ENCODE results near the gene TM4SF20. TPM values are rescaled to one million over a fixed set of nuclear protein-coding genes. Genes with fewer than 3 reads are reported as not detected.

Gene TM4SF20
- total and polyA plus RNA-seq, 2 experiments from 2014 or later: not detected

DNA sequence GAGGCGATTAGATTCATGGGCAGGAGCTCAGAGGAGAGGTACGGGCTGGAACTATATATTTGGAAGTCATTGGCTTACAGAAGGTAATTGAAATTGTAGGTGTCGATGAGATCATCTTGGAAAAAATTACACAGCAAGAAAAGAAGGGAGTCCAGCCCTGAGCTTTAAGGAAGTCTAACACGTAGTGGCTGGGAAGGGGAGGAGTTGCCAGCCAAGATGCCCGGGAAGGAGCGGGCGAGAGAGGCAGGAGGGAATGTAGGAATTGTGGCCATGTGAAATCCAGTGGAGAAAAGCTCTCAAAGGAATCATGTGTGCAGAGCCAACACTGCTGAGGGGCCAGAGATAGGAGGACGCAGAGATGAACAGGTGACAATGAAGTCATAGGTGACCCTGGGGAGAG lies 34.3 kb upstream of the TM4SF20 start (continued):
- TF ChIP-seq, protein P1, sequence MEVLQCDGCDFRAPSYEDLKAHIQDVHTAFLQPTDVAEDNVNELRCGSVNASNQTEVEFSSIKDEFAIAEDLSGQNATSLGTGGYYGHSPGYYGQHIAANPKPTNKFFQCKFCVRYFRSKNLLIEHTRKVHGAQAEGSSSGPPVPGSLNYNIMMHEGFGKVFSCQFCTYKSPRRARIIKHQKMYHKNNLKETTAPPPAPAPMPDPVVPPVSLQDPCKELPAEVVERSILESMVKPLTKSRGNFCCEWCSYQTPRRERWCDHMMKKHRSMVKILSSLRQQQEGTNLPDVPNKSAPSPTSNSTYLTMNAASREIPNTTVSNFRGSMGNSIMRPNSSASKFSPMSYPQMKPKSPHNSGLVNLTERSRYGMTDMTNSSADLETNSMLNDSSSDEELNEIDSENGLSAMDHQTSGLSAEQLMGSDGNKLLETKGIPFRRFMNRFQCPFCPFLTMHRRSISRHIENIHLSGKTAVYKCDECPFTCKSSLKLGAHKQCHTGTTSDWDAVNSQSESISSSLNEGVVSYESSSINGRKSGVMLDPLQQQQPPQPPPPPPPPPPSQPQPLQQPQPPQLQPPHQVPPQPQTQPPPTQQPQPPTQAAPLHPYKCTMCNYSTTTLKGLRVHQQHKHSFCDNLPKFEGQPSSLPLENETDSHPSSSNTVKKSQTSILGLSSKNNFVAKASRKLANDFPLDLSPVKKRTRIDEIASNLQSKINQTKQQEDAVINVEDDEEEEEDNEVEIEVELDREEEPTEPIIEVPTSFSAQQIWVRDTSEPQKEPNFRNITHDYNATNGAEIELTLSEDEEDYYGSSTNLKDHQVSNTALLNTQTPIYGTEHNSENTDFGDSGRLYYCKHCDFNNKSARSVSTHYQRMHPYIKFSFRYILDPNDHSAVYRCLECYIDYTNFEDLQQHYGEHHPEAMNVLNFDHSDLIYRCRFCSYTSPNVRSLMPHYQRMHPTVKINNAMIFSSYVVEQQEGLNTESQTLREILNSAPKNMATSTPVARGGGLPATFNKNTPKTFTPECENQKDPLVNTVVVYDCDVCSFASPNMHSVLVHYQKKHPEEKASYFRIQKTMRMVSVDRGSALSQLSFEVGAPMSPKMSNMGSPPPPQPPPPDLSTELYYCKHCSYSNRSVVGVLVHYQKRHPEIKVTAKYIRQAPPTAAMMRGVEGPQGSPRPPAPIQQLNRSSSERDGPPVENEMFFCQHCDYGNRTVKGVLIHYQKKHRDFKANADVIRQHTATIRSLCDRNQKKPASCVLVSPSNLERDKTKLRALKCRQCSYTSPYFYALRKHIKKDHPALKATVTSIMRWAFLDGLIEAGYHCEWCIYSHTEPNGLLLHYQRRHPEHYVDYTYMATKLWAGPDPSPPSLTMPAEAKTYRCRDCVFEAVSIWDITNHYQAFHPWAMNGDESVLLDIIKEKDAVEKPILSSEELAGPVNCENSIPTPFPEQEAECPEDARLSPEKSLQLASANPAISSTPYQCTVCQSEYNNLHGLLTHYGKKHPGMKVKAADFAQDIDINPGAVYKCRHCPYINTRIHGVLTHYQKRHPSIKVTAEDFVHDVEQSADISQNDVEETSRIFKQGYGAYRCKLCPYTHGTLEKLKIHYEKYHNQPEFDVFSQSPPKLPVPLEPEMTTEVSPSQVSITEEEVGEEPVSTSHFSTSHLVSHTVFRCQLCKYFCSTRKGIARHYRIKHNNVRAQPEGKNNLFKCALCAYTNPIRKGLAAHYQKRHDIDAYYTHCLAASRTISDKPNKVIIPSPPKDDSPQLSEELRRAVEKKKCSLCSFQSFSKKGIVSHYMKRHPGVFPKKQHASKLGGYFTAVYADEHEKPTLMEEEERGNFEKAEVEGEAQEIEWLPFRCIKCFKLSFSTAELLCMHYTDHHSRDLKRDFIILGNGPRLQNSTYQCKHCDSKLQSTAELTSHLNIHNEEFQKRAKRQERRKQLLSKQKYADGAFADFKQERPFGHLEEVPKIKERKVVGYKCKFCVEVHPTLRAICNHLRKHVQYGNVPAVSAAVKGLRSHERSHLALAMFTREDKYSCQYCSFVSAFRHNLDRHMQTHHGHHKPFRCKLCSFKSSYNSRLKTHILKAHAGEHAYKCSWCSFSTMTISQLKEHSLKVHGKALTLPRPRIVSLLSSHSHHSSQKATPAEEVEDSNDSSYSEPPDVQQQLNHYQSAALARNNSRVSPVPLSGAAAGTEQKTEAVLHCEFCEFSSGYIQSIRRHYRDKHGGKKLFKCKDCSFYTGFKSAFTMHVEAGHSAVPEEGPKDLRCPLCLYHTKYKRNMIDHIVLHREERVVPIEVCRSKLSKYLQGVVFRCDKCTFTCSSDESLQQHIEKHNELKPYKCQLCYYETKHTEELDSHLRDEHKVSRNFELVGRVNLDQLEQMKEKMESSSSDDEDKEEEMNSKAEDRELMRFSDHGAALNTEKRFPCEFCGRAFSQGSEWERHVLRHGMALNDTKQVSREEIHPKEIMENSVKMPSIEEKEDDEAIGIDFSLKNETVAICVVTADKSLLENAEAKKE (CRISPR knock-in tag; IDR thresholded peaks at IDR 0.05): no peak
- no peak for TF ChIP-seq CREB1 (CRISPR knock-in tag; IDR thresholded peaks at IDR 0.05; ENCODE audit: low read depth)
- TF ChIP-seq EZH2phosphoT487 (IDR thresholded peaks at IDR 0.05; ENCODE audit: unreplicated experiment): no peak
- TF ChIP-seq, protein P2, sequence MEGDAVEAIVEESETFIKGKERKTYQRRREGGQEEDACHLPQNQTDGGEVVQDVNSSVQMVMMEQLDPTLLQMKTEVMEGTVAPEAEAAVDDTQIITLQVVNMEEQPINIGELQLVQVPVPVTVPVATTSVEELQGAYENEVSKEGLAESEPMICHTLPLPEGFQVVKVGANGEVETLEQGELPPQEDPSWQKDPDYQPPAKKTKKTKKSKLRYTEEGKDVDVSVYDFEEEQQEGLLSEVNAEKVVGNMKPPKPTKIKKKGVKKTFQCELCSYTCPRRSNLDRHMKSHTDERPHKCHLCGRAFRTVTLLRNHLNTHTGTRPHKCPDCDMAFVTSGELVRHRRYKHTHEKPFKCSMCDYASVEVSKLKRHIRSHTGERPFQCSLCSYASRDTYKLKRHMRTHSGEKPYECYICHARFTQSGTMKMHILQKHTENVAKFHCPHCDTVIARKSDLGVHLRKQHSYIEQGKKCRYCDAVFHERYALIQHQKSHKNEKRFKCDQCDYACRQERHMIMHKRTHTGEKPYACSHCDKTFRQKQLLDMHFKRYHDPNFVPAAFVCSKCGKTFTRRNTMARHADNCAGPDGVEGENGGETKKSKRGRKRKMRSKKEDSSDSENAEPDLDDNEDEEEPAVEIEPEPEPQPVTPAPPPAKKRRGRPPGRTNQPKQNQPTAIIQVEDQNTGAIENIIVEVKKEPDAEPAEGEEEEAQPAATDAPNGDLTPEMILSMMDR (conservative IDR thresholded peaks at IDR 0.05; ENCODE audit: low read depth in 2 of 2): no peak
- TF ChIP-seq NANOG (IDR thresholded peaks at IDR 0.05; ENCODE audit: borderline replicate concordance): no peak

DNA sequence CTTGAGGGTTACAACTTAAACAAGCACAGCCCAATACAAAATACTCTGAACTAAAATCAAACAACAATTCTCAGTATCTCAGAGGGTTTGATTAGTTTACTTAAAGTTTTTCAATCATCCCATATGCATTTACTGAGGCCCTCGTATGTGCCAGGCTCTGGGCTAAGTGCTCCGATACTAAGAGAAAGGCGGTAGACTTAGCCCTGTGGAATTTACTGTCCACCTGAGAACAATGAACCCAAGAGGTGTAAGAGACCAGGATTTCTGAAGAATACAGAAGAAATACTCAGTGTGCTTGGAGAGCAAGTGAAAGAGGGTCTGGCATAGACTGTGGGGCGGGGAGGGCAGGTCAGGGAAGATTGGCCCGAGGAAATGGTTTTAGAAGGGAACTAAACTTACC lies 33.8 kb upstream of the TM4SF20 start:
- H3K27me3 ChIP-seq (ENCODE audit: insufficient read depth): no peaks in the 10 kb centered on the region
- H3K4me3 Mint-ChIP-seq: no peak overlapping the region
- no peak for TF ChIP-seq ZNF331 (CRISPR knock-in tag; IDR thresholded peaks at IDR 0.05; ENCODE audit: low read depth)
- TF ChIP-seq EZH2 (IDR thresholded peaks at IDR 0.05; ENCODE audit: low read depth, unreplicated experiment): no peak
- TF ChIP-seq, protein P3, sequence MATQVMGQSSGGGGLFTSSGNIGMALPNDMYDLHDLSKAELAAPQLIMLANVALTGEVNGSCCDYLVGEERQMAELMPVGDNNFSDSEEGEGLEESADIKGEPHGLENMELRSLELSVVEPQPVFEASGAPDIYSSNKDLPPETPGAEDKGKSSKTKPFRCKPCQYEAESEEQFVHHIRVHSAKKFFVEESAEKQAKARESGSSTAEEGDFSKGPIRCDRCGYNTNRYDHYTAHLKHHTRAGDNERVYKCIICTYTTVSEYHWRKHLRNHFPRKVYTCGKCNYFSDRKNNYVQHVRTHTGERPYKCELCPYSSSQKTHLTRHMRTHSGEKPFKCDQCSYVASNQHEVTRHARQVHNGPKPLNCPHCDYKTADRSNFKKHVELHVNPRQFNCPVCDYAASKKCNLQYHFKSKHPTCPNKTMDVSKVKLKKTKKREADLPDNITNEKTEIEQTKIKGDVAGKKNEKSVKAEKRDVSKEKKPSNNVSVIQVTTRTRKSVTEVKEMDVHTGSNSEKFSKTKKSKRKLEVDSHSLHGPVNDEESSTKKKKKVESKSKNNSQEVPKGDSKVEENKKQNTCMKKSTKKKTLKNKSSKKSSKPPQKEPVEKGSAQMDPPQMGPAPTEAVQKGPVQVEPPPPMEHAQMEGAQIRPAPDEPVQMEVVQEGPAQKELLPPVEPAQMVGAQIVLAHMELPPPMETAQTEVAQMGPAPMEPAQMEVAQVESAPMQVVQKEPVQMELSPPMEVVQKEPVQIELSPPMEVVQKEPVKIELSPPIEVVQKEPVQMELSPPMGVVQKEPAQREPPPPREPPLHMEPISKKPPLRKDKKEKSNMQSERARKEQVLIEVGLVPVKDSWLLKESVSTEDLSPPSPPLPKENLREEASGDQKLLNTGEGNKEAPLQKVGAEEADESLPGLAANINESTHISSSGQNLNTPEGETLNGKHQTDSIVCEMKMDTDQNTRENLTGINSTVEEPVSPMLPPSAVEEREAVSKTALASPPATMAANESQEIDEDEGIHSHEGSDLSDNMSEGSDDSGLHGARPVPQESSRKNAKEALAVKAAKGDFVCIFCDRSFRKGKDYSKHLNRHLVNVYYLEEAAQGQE (IDR thresholded peaks at IDR 0.05; ENCODE audit: unreplicated experiment): no peak
- TF ChIP-seq JUNB (IDR thresholded peaks at IDR 0.05; ENCODE audit: unreplicated experiment): no peak
- TF ChIP-seq CREB1 (CRISPR knock-in tag; IDR thresholded peaks at IDR 0.05; ENCODE audit: low read depth): no peak
- TF ChIP-seq, protein P4, sequence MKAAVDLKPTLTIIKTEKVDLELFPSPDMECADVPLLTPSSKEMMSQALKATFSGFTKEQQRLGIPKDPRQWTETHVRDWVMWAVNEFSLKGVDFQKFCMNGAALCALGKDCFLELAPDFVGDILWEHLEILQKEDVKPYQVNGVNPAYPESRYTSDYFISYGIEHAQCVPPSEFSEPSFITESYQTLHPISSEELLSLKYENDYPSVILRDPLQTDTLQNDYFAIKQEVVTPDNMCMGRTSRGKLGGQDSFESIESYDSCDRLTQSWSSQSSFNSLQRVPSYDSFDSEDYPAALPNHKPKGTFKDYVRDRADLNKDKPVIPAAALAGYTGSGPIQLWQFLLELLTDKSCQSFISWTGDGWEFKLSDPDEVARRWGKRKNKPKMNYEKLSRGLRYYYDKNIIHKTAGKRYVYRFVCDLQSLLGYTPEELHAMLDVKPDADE (IDR thresholded peaks at IDR 0.05): no peak
- TF ChIP-seq NANOG (IDR thresholded peaks at IDR 0.05; ENCODE audit: borderline replicate concordance): no peak
- no peak for TF ChIP-seq STAT1 (IDR thresholded peaks at IDR 0.05; ENCODE audit: unreplicated experiment)

More for the DNA sequence above, 33.8 kb upstream of the TM4SF20 start:
- H3K27me3 Mint-ChIP-seq (ENCODE audit: insufficient read depth, low read depth, poor library complexity): no peaks in the 10 kb centered on the region
- Histone ChIP-seq H3K36me3 (ENCODE audit: insufficient read depth) (no peaks in the 10 kb centered on the region), H3K4me2 (no peak overlapping the region), H4K20me1 (replicated peaks; ENCODE audit: insufficient read depth) (no peaks in the 10 kb centered on the region), H3F3A (replicated peaks; ENCODE audit: low read depth) (no peaks in the 10 kb centered on the region), H3K27ac (ENCODE audit: low read depth) (no peak overlapping the region), H3K4me1 (ENCODE audit: insufficient read depth) (no peaks in the 10 kb centered on the region), H3K79me2 (replicated peaks; ENCODE audit: insufficient read depth) (no peaks in the 10 kb centered on the region), H3K4me3 (no peak overlapping the region), H3K9me2 (ENCODE audit: insufficient read depth) (no peaks in the 10 kb centered on the region), H2AFZ (no peak overlapping the region)
- no peaks in the 10 kb centered on the region for H3K36me3 Mint-ChIP-seq (ENCODE audit: low read depth)
- peaks cover 5% of the 10 kb centered on the region; the same call in 2 of the 3 replicates for H3K4me1 Mint-ChIP-seq
- H3K9me3 Mint-ChIP-seq: no peaks in the 10 kb centered on the region
- no peak for ATAC-seq
- no peak for DNase-seq (ENCODE audit: low spot score)
- no peak overlapping the region for H3K27ac Mint-ChIP-seq
